ENCODE data around the gene PLA2G15.

Gene PLA2G15

GRCh38 chr16:68251832-68252231 is 6.7 kb downstream of the PLA2G15 start:
- no peak overlapping the region for H3K4me3 ChIP-seq (ENCODE audit: low read length)
- no peak for TF ChIP-seq CTCF (conservative IDR thresholded peaks at IDR 0.05; ENCODE audit: low read depth, low read length)
- no peak for DNase-seq (ENCODE audit: low read depth)

GRCh38 chr16:68252383-68252782 is 7.2 kb downstream of the PLA2G15 start:
- no peak for TF ChIP-seq CTCF (conservative IDR thresholded peaks at IDR 0.05; ENCODE audit: low read depth, low read length)
- no peak overlapping the region for H3K4me3 ChIP-seq (ENCODE audit: low read length)
- no peak for DNase-seq (ENCODE audit: low read depth)

- no peak overlapping the region for H3K4me3 ChIP-seq (ENCODE audit: low read length)
- no peak for DNase-seq (ENCODE audit: low read depth)
- TF ChIP-seq CTCF (conservative IDR thresholded peaks at IDR 0.05; ENCODE audit: low read depth, low read length), result no peak
These were observed 8.5 kb downstream of the PLA2G15 start for GRCh38 chr16:68253721-68254120.

- no peak overlapping the region for H3K4me3 ChIP-seq (ENCODE audit: low read length)
- DNase-seq (ENCODE audit: low read depth), result no peak
- TF ChIP-seq CTCF (conservative IDR thresholded peaks at IDR 0.05; ENCODE audit: low read depth, low read length), result no peak
These were observed 10.5 kb downstream of the PLA2G15 start for GRCh38 chr16:68255712-68256111.

GRCh38 chr16:68257251-68257905 is 12.2 kb downstream of the PLA2G15 start:
- H3K4me3 ChIP-seq (ENCODE audit: low read length), result no peak overlapping the region
- TF ChIP-seq CTCF (conservative IDR thresholded peaks at IDR 0.05; ENCODE audit: low read depth, low read length), result no peak
- no peak for DNase-seq (ENCODE audit: low read depth)

- no peak for TF ChIP-seq CTCF (conservative IDR thresholded peaks at IDR 0.05; ENCODE audit: low read depth, low read length)
- no peak overlapping the region for H3K4me3 ChIP-seq (ENCODE audit: low read length)
- peak; percentile 81 for DNase-seq (ENCODE audit: low read depth)
These were observed 13.0 kb downstream of the PLA2G15 start for GRCh38 chr16:68257906-68258800.
